Ishikawa (cell line): ENCODE results near the gene KCNMB2.

Experiments used
- CEBPB ChIP-seq: IDR thresholded peaks from 2 replicates; pipeline ENCODE4 v1.6.1; 2012
- CREB1 ChIP-seq: IDR thresholded peaks from 2 replicates; pipeline ENCODE4 v1.6.1; 2012; ENCODE audit warnings: low read depth
- EGR1 ChIP-seq: IDR thresholded peaks from 2 replicates; pipeline ENCODE4 v1.6.1; 2012
- EP300 ChIP-seq: IDR thresholded peaks from 2 replicates; pipeline ENCODE4 v1.6.1; 2012; ENCODE audit warnings: borderline replicate concordance
- FOXM1 ChIP-seq: IDR thresholded peaks from 2 replicates; pipeline ENCODE4 v1.6.1; 2012; ENCODE audit warnings: low read depth, borderline replicate concordance
- NFIC ChIP-seq: IDR thresholded peaks from 2 replicates; pipeline ENCODE4 v1.6.1; 2012
- RAD21 ChIP-seq: IDR thresholded peaks from 2 replicates; pipeline ENCODE4 v1.6.1; 2012; ENCODE audit warnings: low read depth
- REST ChIP-seq: IDR thresholded peaks from 2 replicates; pipeline ENCODE4 v1.6.1; 2012; ENCODE audit warnings: low read depth, mild to moderate bottlenecking
- TAF1 ChIP-seq: IDR thresholded peaks from 2 replicates; pipeline ENCODE4 v1.6.1; 2012; ENCODE audit warnings: low read depth, mild to moderate bottlenecking
- TCF12 ChIP-seq: IDR thresholded peaks from 2 replicates; pipeline ENCODE4 v1.6.1; 2012; ENCODE audit warnings: low read depth
- TEAD4 ChIP-seq: IDR thresholded peaks from 2 replicates; pipeline ENCODE4 v1.6.1; 2012
- YY1 ChIP-seq: IDR thresholded peaks from 2 replicates; pipeline ENCODE4 v1.6.1; 2012; ENCODE audit warnings: low read depth
- ZBTB7A ChIP-seq: IDR thresholded peaks from 2 replicates; pipeline ENCODE4 v1.6.1; 2012; ENCODE audit warnings: low read depth
- TF ChIP-seq, protein P1 (sequence below): IDR thresholded peaks from 2 replicates; pipeline ENCODE4 v1.6.1; 2012
- TF ChIP-seq, protein P2 (sequence below): IDR thresholded peaks from 2 replicates; pipeline ENCODE4 v1.6.1; 2012

The KCNMB2 gene

GRCh38 chr3:178795349-178795748 lies 259.1 kb downstream of the KCNMB2 start:
- TF ChIP-seq CEBPB, result no peak

DNA sequence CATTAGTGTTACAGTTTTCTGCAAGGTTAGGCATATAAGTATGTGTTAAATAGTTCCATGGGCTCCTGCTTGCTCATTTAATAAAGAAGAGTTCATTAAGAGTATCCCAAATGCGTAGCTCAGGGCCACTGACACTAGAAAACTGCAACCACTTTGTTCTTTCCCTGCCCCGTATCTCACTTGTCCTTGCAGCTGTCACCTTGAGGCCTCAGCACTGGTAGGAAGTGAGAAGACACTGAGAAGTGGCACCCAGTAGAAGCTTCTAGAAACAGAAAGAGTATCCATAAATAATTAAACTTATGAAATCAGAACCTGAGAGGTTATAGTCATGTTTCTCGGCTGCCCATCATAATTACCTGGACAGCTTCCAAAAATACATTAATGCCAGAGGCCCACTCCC lies 266.0 kb downstream of the KCNMB2 start:
- TF ChIP-seq ZBTB7A, result no peak
- TF ChIP-seq NFIC, result no peak
- TF ChIP-seq, protein P1, sequence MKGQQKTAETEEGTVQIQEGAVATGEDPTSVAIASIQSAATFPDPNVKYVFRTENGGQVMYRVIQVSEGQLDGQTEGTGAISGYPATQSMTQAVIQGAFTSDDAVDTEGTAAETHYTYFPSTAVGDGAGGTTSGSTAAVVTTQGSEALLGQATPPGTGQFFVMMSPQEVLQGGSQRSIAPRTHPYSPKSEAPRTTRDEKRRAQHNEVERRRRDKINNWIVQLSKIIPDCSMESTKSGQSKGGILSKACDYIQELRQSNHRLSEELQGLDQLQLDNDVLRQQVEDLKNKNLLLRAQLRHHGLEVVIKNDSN, result no peak
- no peak for TF ChIP-seq TCF12
- TF ChIP-seq RAD21, result no peak
- TF ChIP-seq EGR1, result no peak
- TF ChIP-seq, protein P2, sequence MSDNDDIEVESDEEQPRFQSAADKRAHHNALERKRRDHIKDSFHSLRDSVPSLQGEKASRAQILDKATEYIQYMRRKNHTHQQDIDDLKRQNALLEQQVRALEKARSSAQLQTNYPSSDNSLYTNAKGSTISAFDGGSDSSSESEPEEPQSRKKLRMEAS, result no peak
- TF ChIP-seq YY1, result no peak

GRCh38 chr3:178802993-178803693 lies 266.9 kb downstream of the KCNMB2 start:
- TF ChIP-seq FOXM1, result no peak
- TF ChIP-seq EGR1, result no peak
- no peak for TF ChIP-seq REST
- TF ChIP-seq, protein P1, result no peak
- TF ChIP-seq, protein P2, result no peak
- no peak for TF ChIP-seq CREB1
- no peak for TF ChIP-seq EP300
- no peak for TF ChIP-seq NFIC
- TF ChIP-seq TCF12, result no peak
- no peak for TF ChIP-seq TEAD4
- TF ChIP-seq TAF1, result no peak
- TF ChIP-seq YY1, result no peak
- no peak for TF ChIP-seq ZBTB7A
- no peak for TF ChIP-seq CEBPB

DNA sequence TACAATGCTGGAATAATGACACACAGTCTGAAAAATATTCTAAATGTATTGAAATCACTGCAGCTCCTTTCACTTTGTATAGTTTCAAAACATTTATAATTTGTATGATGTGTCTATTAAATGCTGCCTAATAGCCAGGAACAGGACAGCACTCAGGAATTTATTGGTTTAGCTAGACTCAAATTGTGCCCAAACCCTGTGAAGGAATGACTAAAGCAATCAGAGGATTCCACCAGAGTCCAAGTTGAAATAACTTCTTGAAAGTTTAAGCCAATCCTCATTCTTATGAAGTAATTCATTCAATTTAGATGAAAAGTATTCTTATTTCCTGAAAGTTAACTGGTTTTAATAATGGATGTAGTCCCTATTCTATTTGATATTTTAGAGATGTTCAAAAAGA lies 268.4 kb downstream of the KCNMB2 start:
- TF ChIP-seq TCF12 (no peak), TAF1 (no peak), REST (no peak), FOXM1 (no peak), ZBTB7A (no peak), EGR1 (no peak), TEAD4 (no peak), NFIC (no peak), YY1 (no peak), CREB1 (no peak), CEBPB (no peak), EP300 (no peak), RAD21 (no peak)
- TF ChIP-seq, protein P1, result no peak
- TF ChIP-seq, protein P2, result no peak

- TF ChIP-seq TCF12 (no peak), EGR1 (no peak), EP300 (no peak), YY1 (no peak), REST (no peak), CEBPB (no peak), NFIC (no peak)
- TF ChIP-seq, protein P1, result no peak
Measured at GRCh38 chr3:178805741-178806140, 269.5 kb downstream of the KCNMB2 start.
